IPS DF 6.9 (cell line): ENCODE results near the gene EXOC2.
"Not testable (repeated sequence)": the region's sequence is repeated elsewhere in the genome, so short reads cannot be mapped to it uniquely, and the experiment has no call there.

Experiments used
- DNase-seq: peaks from one replicate; pipeline ENCODE4 v3.0.0-alpha.2; 2013; ENCODE audit warnings: low read depth, low spot score
- H3K27ac ChIP-seq: one replicate; pipeline ENCODE4 v1.5.1; 2013; ENCODE audit warnings: low read length, control low read depth
- H3K27me3 ChIP-seq: 2 replicates; pipeline ENCODE4 v1.6.1; 2013; ENCODE audit warnings: mild to moderate bottlenecking, low read length; ENCODE audit not compliant: control insufficient read depth, insufficient read depth
- H3K36me3 ChIP-seq: 2 replicates; pipeline ENCODE4 v1.6.1; 2013; ENCODE audit warnings: low read length; ENCODE audit not compliant: control insufficient read depth, insufficient read depth
- H3K4me1 ChIP-seq: 2 replicates; pipeline ENCODE4 v1.6.1; 2013; ENCODE audit warnings: low read length; ENCODE audit not compliant: control insufficient read depth, insufficient read depth
- H3K4me3 ChIP-seq: 2 replicates; pipeline ENCODE4 v1.5.1; 2013; ENCODE audit warnings: mild to moderate bottlenecking, low read length
- H3K9me3 ChIP-seq: 2 replicates; pipeline ENCODE4 v1.6.1; 2013; ENCODE audit warnings: low read length, inconsistent platforms; ENCODE audit not compliant: control insufficient read depth, insufficient read depth
- WGBS: extraction: QIAGEN DNeasy Blood & Tissue Kit; methylation state at CpG from one replicate; pipeline ENCODE4 v1.1.7; 2013; ENCODE audit warnings: mixed read lengths, missing lambda C conversion rate; ENCODE audit not compliant: insufficient read length, insufficient coverage; 5-methylcytosine and 5-hydroxymethylcytosine counted together

Gene EXOC2

DNA sequence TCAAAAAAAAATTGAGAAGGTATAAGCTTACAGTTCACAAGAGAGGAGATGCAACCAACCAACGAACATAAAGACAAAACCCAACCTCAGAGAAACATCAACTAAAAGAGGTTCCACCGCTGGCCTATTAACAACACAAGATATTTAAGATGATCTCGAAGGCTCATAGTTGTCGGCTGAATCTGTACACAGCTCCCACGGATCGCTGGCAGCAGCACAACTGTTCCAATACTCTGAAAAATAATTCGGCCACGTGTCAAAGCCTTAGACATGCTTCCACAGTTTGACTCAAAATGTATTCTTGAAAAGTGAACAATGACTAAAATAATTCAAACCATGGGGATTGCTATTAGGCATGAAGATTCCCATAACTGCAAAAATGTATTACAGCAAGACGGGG is 13.7 kb downstream of the EXOC2 start:
- no peak for DNase-seq
- H3K4me1 ChIP-seq: peaks cover 5% of the 10 kb centered on the region; the same call in 1 of the 2 replicates
- H3K4me3 ChIP-seq: no peak overlapping the region
- no peaks in the 10 kb centered on the region for H3K9me3 ChIP-seq
- no peak overlapping the region for H3K27ac ChIP-seq
- H3K36me3 ChIP-seq: no peaks in the 10 kb centered on the region
- no CpG with 5 or more reads among the region's 9 CpGs for WGBS
- H3K27me3 ChIP-seq: no peaks in the 10 kb centered on the region

DNA sequence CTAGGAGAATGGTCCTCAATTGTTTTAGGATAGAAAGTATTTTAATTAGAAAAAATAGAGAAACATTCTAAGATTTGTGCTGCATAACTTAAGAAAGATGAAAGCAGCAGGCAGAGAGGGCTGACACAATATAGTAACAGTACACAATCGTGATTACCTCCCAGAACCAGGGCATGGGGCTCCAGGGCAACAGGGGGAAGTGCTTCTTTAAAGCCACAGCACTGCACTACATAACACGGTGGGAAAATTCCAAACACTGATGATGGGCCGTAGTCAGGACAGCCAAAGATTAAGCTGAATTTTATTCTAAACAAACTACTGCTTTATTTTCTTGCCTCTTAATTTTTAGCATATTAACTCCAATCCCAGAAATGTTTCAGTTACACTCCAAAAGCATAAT is 14.4 kb downstream of the EXOC2 start:
- DNase-seq: no peak
- H3K4me3 ChIP-seq: no peak overlapping the region
- H3K4me1 ChIP-seq: peaks cover 5% of the 10 kb centered on the region; the same call in 1 of the 2 replicates
- no peaks in the 10 kb centered on the region for H3K9me3 ChIP-seq
- no peak overlapping the region for H3K27ac ChIP-seq
- H3K27me3 ChIP-seq: no peaks in the 10 kb centered on the region
- WGBS: no CpG with 5 or more reads among the region's 3 CpGs
- H3K36me3 ChIP-seq: no peaks in the 10 kb centered on the region

DNA sequence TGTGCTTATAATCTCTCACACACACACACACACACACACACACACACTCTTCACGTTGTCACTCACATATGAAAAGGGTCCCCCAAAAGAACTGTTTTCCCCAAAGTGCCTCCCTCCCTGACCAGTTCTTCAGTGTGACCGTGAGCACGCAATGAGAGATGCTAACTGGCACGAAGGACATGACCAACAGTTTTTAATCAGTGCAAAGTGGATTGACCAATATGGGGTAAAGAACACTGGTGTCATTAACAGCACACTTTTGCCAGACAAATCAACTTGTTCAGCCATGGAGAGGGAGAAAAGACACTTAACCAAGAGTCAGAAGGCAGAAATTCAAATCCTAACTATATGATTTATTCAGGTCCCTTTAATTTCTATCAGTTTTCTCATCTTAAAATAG is 15.0 kb downstream of the EXOC2 start:
- no CpG with 5 or more reads among the region's 4 CpGs for WGBS
- Histone ChIP-seq H3K4me1 (peaks cover 3% of the 10 kb centered on the region; the same call in 1 of the 2 replicates), H3K4me3 (no peak overlapping the region), H3K27me3 (no peaks in the 10 kb centered on the region), H3K27ac (no peak overlapping the region), H3K36me3 (no peaks in the 10 kb centered on the region), H3K9me3 (no peaks in the 10 kb centered on the region)
- no peak for DNase-seq

DNA sequence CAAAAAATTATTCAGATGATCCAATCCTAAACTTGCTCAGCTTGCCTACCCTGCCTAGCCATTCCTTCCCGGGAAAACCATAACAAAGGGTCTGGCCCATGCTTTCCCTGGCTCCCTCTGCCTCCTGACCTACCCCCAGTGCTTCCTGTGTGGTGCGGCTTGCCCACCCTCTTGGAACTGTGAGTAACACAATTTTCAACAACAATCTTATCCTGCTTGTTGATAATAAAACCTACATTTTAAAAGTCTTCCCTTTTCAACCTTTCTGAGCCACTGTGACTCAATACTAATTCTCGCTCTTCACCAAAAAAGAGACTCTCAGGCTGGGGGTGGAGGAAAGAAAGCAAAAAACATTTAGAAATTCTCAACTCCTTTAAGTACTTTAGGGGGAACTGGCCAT is 18.0 kb downstream of the EXOC2 start:
- no peaks in the 10 kb centered on the region for H3K9me3 ChIP-seq
- DNase-seq: no peak
- 0 out of 2 replicates have a peak, but pooled peaks cover 1% of the 10 kb centered on the region for H3K36me3 ChIP-seq
- WGBS: 100% methylated on average over 1 of the region's 3 CpGs
- H3K27ac ChIP-seq: no peak overlapping the region
- peaks cover 2% of the 10 kb centered on the region; the same call in 1 of the 2 replicates for H3K4me1 ChIP-seq
- no peak overlapping the region for H3K4me3 ChIP-seq
- no peaks in the 10 kb centered on the region for H3K27me3 ChIP-seq

DNA sequence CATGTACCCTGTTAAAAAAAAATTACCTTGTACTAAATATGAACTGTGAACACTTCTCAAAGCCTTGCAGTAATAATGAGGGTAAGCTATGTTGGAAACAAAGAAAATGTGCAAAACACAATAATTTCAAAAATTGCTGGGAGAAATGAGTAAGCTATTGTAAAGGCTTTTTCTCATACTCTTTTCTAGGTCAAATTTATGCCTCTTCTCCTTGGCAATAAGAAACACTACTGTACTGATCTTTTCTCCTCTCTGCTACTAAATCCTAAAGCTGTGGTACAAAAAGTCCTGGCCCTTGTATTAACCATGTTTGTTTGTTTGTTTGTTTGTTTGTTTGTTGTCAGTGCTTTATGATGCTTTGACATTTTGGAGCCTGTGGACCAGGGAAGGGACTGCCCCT is 18.5 kb downstream of the EXOC2 start:
- H3K9me3 ChIP-seq: no peaks in the 10 kb centered on the region
- H3K4me1 ChIP-seq: peaks cover 2% of the 10 kb centered on the region; the same call in 1 of the 2 replicates

DNA sequence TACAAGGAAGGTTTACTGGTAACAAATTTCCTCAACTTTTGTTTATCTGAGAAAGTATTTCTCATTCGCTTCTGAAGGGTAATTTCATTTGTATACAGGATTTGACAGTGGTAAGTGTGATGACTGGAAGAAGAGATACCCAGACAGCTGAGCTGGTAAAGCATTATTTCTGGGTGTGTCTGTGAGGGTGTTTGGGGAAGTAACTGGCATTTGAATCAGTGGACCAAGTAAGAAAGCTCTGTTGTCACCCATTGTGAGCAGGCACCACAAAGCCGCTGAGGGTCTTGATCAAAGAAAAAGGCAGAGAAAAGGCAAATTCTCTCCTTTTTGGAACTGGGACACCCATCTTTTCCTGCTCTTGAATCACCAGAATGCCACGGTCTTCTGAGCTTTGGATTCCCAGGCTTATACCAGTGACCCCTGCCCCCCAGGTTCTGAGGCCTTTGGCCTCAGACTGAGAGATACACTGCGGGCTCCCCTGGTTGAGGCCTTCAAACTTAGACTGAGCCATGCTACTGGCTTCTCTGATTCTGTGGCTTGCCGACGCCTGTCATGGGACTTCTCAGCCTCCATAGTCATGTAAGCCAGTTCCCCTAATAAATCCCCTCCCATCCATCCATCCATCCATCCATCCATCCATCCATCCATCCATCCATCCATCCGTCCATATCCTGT is 25.5 kb downstream of the EXOC2 start:
- no CpG with 5 or more reads among the region's 7 CpGs for WGBS
- DNase-seq: no peak
- Histone ChIP-seq H3K4me3 (no peak overlapping the region), H3K4me1 (no peaks in the 10 kb centered on the region), H3K9me3 (no peaks in the 10 kb centered on the region), H3K27ac (no peak overlapping the region), H3K36me3 (0 out of 2 replicates have a peak, but pooled peaks cover 2% of the 10 kb centered on the region), H3K27me3 (no peaks in the 10 kb centered on the region)

More for the DNA sequence above, 18.5 kb downstream of the EXOC2 start:
- H3K36me3 ChIP-seq: 0 out of 2 replicates have a peak, but pooled peaks cover 2% of the 10 kb centered on the region
- no peaks in the 10 kb centered on the region for H3K27me3 ChIP-seq
- H3K27ac ChIP-seq: no peak overlapping the region
- H3K4me3 ChIP-seq: no peak overlapping the region
- no peak for DNase-seq

DNA sequence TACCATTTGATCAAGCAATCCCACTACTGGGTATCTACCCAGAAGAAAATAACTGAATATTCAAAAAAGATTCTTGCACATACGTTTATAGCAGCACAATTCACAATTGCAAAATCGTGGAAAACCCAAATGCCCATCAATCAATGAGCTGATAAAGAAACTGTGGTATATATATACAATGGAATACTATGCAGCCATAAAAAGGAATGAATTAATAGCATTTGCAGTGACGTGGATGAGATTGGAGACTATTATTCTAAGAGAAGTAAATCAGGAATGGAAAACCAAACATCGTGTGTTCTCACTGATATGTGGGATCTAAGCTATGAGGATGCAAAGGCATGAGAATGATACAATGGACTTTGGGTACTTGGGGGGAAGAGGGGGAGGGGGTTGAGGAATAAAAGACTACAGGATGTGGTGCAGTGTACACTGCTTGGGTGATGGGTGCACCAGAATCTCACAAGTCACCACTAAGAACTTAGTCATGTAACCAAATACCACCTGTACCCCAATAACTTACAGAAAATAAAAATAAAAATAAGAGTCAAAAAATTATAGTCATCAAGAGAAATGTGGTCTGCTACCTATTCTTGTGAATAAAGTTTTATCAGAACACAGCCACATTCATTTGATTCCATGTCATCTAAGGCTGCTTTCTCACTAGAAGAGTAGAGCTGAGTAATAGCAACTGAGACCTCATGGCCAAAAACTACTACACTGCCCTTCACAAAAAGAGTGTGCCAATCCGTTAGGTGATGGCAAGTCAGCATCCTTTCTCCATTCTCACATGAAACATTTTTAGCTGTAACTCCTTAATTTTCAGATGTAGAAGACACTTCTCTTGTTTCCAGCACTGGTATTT is 27.3 kb downstream of the EXOC2 start:
- Histone ChIP-seq H3K27ac (no peak overlapping the region), H3K4me3 (no peak overlapping the region), H3K9me3 (no peaks in the 10 kb centered on the region), H3K27me3 (no peaks in the 10 kb centered on the region), H3K36me3 (0 out of 2 replicates have a peak, but pooled peaks cover 2% of the 10 kb centered on the region), H3K4me1 (no peaks in the 10 kb centered on the region)
- DNase-seq: no peak
- WGBS: no CpG with 5 or more reads among the region's 5 CpGs

DNA sequence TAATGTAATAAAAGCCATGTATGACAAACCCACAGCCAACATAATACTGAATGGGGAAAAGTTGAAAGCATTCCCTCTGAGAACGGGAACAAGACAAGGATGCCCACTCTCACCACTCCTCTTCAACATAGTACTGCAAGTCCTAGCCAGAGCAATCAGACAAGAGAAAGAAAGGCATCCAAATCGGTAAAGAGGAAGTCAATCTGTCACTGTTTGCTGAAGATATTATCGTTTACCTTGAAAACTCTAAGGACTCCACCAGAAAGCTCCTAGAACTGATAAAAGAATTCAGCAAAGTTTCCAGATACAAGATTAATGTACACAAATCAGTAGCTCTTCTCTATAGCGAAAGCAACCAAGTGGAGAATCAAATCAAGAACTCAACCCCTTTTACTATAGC is 29.2 kb downstream of the EXOC2 start:
- not testable (repeated sequence) for H3K27me3 ChIP-seq, H3K4me1 ChIP-seq, H3K4me3 ChIP-seq, DNase-seq, H3K9me3 ChIP-seq, H3K36me3 ChIP-seq, H3K27ac ChIP-seq
- WGBS: no CpG with 5 or more reads among the region's 4 CpGs

DNA sequence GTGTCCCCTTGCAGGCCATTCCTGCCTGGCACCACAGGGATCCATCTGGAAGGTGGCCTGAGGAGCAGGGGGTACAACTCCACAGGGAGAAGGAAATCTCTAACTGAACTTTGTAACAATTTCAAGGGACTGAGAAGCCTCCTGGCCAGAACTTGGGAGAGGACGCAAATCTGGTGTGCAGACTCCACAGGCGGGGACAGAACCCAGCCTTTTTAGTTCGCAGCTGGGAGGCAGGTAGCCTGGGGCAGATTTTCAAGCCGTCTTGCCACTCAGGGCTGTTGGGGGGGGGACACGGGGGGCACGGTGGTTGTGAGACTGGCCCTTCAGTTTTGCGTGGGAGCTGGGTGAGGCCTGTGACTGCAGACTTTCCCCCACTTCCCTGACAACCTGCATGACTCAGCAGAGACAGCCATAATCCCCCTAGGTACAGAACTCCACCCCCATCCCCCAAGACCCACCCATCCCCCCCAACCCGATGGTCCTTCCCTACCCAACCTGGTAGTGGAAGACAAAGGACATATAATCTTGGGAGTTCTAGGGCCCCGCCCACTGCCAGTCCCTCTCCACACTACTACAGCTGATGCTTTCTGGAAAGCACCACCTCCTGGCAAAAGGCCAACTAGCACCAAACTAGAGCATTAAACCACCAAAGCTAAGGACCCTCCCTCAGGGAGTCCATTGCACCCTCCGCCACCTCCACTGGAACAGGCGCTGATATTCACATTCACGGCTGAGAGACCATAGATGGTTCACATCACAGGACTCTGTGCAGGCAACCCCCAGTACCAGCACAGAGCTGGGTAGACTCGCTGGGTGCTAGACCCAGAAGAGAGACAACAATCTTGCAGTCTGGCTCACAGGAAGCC is 33.0 kb downstream of the EXOC2 start:
- WGBS: no CpG with 5 or more reads among the region's 13 CpGs
- H3K27me3 ChIP-seq: no peaks in the 10 kb centered on the region
- peak; percentile 41 for DNase-seq

DNA sequence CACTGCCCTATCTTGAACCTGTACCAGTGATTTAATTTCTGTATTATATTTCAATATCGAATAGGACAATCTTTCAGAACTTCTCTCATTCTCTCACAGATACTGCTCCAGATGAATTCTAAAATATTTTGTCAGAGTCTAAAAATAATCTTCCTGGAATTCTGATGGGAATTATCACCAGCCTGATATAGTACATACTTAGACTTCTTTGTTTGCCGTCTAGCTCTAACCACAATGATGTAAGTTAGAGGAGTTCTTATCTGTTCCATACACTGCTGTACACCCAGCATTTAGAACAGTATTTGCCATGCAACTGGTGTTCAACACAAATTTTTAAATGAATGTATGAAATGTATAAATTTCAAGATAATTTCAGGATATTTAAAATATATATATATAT is 34.7 kb downstream of the EXOC2 start:
- Histone ChIP-seq H3K4me3 (no peak overlapping the region), H3K4me1 (peaks cover 9% of the 10 kb centered on the region), H3K36me3 (peaks cover 2% of the 10 kb centered on the region; the same call in 1 of the 2 replicates), H3K27me3 (no peaks in the 10 kb centered on the region), H3K27ac (no peak overlapping the region), H3K9me3 (no peaks in the 10 kb centered on the region)
- WGBS: no CpG with 5 or more reads among the region's 2 CpGs
- no peak for DNase-seq

More for the DNA sequence above, 33.0 kb downstream of the EXOC2 start:
- Histone ChIP-seq H3K27ac (no peak overlapping the region), H3K36me3 (peaks cover 2% of the 10 kb centered on the region; the same call in 1 of the 2 replicates), H3K4me3 (no peak overlapping the region), H3K9me3 (no peaks in the 10 kb centered on the region), H3K4me1 (peaks cover 9% of the 10 kb centered on the region)
